Chondrocyte (in vitro differentiated cells): ENCODE data around the gene GRK5. TPM values are rescaled to one million over a fixed set of nuclear protein-coding genes. Genes with fewer than 3 reads are reported as not detected.

Experiments used
- DNase-seq: peaks from one replicate; pipeline ENCODE4 v3.0.0; 2021; ENCODE audit warnings: mixed read lengths, low spot score
- H3K27ac Mint-ChIP-seq: one replicate; pipeline ENCODE4 v1.8.0; 2021; ENCODE audit warnings: mild to moderate bottlenecking, moderate library complexity, mixed read lengths; ENCODE audit not compliant: unreplicated experiment
- H3K27me3 Mint-ChIP-seq: 2 replicates; pipeline ENCODE4 v1.8.0; 2021; ENCODE audit warnings: low read depth, mixed read lengths
- H3K36me3 Mint-ChIP-seq: 2 replicates; pipeline ENCODE4 v1.8.0; 2021; ENCODE audit warnings: low read depth, mixed read lengths
- H3K4me1 Mint-ChIP-seq: 2 replicates; pipeline ENCODE4 v1.8.0; 2021; ENCODE audit warnings: low read depth, mild to moderate bottlenecking, mixed read lengths
- H3K4me3 Mint-ChIP-seq: one replicate; pipeline ENCODE4 v1.8.0; 2021; ENCODE audit warnings: mild to moderate bottlenecking, moderate library complexity, mixed read lengths; ENCODE audit not compliant: unreplicated experiment
- H3K9me3 Mint-ChIP-seq: 2 replicates; pipeline ENCODE4 v1.8.0; 2021; ENCODE audit warnings: low read depth, mixed read lengths
- total RNA-seq: library from RNA; stranded (reverse); gene quantifications from 3 replicates; pipeline ENCODE4 v1.2.1, GENCODE V29; 2021
- TF ChIP-seq, protein P1 (sequence below): fragments of 200-600 bp; sonication (generic); IDR thresholded peaks from 2 replicates; pipeline ENCODE4 v1.5.0; 2021; ENCODE audit warnings: antibody characterized with exemption, mild to moderate bottlenecking, moderate library complexity

The GRK5 gene
- total RNA-seq, 1 donor from 2014 or later = 16.4 TPM

DNA sequence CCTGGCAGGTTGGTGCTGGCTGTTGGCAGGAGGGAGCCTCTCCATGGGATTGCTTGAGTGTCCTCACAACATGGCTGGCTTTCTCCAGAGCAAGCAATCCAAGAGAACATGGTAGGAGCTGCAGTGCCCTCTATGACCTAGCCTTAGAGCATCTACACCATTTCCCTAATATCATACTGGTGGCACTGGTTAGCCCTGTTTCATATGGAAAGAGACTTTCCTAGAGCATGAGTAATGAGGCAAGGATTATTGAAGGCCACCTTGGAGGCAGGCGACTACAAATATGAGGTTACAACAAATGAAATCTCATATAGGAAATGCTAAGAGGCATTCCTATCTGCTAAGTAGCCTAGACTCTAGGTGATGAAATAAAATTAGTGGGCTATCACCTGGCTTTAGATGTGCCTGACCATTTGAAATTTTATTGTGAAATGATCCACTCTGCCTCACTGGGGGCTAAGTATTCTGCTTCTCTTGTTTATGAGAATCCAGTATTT, 181.5 kb downstream of the GRK5 start:
- Mint-ChIP-seq H3K27ac (no peak overlapping the region), H3K4me1 (peaks cover 3% of the 10 kb centered on the region), H3K9me3 (peaks cover 4% of the 10 kb centered on the region), H3K4me3 (no peak overlapping the region), H3K36me3 (peaks cover 8% of the 10 kb centered on the region), H3K27me3 (no peaks in the 10 kb centered on the region)
- TF ChIP-seq, protein P1, sequence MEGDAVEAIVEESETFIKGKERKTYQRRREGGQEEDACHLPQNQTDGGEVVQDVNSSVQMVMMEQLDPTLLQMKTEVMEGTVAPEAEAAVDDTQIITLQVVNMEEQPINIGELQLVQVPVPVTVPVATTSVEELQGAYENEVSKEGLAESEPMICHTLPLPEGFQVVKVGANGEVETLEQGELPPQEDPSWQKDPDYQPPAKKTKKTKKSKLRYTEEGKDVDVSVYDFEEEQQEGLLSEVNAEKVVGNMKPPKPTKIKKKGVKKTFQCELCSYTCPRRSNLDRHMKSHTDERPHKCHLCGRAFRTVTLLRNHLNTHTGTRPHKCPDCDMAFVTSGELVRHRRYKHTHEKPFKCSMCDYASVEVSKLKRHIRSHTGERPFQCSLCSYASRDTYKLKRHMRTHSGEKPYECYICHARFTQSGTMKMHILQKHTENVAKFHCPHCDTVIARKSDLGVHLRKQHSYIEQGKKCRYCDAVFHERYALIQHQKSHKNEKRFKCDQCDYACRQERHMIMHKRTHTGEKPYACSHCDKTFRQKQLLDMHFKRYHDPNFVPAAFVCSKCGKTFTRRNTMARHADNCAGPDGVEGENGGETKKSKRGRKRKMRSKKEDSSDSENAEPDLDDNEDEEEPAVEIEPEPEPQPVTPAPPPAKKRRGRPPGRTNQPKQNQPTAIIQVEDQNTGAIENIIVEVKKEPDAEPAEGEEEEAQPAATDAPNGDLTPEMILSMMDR = no peak
- no peak for DNase-seq

DNA sequence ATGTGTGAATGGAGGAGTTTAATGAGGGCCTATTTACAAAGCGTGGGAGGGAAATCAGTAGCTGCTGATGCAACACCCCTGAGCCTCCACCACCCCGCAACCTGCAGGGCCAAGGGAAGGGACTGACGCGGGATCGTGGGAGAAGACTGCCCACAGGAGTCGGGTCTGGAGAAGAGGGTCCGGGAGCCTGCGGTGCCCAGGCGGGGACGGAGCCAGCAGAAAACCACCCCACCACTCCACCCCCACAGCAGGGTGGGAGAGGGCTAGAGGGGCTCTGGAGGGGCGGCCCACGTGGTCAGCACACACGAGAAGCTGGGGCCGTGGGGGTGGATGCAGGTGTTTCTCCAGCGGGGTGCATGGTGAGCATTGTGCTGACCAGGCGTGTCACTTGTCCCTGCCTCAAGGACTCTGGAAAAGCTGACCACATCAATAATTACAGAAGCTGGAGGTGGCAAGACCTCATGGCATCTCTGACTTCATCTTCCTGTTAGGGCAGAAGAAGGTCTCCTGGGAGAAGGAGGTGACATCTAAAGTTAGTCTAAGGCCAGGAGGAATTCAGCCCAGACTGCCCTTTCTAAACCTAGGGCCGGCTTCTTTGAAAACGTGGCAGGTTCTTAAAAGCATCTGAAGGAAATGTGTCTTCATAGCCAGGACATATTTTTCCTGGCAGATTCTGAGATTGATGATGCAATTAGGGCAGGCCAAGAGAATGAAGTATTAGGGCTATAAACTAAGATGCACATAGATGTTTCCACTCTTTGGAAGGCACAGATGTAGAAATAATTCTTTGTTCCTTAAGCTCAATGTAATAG, 184.3 kb downstream of the GRK5 start:
- peaks cover 3% of the 10 kb centered on the region for H3K4me1 Mint-ChIP-seq
- no peak for DNase-seq
- peaks cover 4% of the 10 kb centered on the region for H3K9me3 Mint-ChIP-seq
- H3K36me3 Mint-ChIP-seq = peaks cover 3% of the 10 kb centered on the region
- no peak overlapping the region for H3K27ac Mint-ChIP-seq
- TF ChIP-seq, protein P1 = no peak
- no peaks in the 10 kb centered on the region for H3K27me3 Mint-ChIP-seq
- no peak overlapping the region for H3K4me3 Mint-ChIP-seq

DNA sequence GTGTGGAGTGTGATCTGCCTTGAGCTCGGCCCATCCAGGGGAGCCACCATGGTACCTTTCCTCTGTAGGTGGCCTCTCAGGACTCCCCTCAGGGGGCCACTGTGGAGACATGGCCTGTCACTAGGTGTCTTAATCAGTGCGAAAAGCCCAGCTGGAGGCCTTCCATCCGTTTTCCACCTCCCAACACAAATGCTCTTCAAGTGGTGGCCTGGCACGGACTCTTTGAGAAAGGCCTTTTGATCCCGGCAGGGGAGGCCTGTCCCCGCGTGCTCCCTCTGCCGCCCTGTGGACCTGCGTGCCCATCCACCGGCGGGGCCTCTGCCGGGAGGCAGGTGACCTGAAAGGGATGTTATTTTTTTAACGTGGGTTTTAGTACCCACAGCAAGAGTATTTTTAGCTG, 185.6 kb downstream of the GRK5 start:
- H3K4me1 Mint-ChIP-seq = peaks cover 3% of the 10 kb centered on the region
- no peaks in the 10 kb centered on the region for H3K27me3 Mint-ChIP-seq
- H3K27ac Mint-ChIP-seq = no peak overlapping the region

DNA sequence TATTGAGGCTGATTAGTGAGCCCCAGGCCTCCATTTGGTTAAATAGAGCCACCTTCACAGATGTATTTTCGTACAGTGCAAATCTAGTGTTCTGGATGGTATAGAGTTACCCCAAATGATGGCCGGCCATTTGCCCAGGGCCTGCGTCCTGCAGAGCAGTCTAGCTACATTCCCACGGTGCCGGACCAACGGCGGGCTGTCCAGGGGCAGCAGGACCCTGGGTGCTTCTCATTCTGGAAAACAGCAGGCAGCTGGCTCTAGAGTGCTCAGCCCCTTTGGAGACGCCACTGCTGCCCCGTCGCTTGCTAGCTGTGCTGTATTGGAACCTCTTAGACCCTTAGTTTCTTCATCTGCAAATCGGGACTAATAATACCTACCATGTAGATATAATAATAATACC, 186.1 kb downstream of the GRK5 start:
- Mint-ChIP-seq H3K36me3 (peaks cover 8% of the 10 kb centered on the region), H3K27ac (no peak overlapping the region), H3K27me3 (no peaks in the 10 kb centered on the region), H3K4me3 (no peak overlapping the region), H3K4me1 (peaks cover 3% of the 10 kb centered on the region), H3K9me3 (peaks cover 4% of the 10 kb centered on the region)
- TF ChIP-seq, protein P1 = no peak
- DNase-seq = no peak

More for the DNA sequence above, 185.6 kb downstream of the GRK5 start:
- Mint-ChIP-seq H3K9me3 (peaks cover 4% of the 10 kb centered on the region), H3K4me3 (no peak overlapping the region), H3K36me3 (peaks cover 8% of the 10 kb centered on the region)
- TF ChIP-seq, protein P1 = no peak
- no peak for DNase-seq

DNA sequence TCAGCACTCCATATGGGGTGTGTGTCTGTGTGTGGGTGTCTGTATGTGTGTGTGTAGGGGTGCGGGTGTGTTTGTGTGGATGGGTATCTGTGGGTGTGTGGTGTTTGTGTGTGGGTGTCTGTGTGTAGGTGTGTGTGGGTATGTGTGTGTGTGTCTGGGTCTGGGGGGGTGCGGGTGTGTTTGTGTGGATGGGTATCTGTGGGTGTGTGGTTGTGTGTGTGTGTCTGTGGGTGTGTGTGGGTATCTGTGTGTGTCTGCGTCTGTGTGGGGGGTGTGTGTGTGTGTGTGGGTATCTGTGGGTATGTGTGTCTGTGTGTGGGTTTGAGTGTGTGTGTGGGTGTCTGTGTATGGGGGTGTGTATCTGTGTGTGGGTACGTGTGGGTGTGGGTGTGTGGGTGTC, 186.5 kb downstream of the GRK5 start:
- Mint-ChIP-seq H3K27me3 (no peaks in the 10 kb centered on the region), H3K9me3 (peaks cover under 1% of the 10 kb centered on the region)

More for the DNA sequence above, 186.5 kb downstream of the GRK5 start:
- H3K4me3 Mint-ChIP-seq = no peak overlapping the region
- H3K36me3 Mint-ChIP-seq = peaks cover 8% of the 10 kb centered on the region
- DNase-seq = no peak
- H3K27ac Mint-ChIP-seq = no peak overlapping the region
- H3K4me1 Mint-ChIP-seq = peaks cover 3% of the 10 kb centered on the region
- TF ChIP-seq, protein P1 = no peak
